Glutamatergic neuron (in vitro differentiated cells): ENCODE data around the gene DNAJB5. TPM values are rescaled to one million over a fixed set of nuclear protein-coding genes. Genes with fewer than 3 reads are reported as not detected.

ENCODE experiments used
- DNase-seq: peaks from one replicate; pipeline ENCODE4 v3.0.0; 2022
- H3K27ac Mint-ChIP-seq: one replicate; pipeline ENCODE4 v1.8.0; 2020; ENCODE audit warnings: mild to moderate bottlenecking, mixed read lengths, inconsistent platforms; ENCODE audit not compliant: unreplicated experiment
- H3K27me3 Mint-ChIP-seq: one replicate; pipeline ENCODE4 v1.8.0; 2020; ENCODE audit warnings: mild to moderate bottlenecking, moderate library complexity, mixed read lengths, inconsistent platforms; ENCODE audit not compliant: unreplicated experiment
- H3K36me3 Mint-ChIP-seq: one replicate; pipeline ENCODE4 v1.8.0; 2020; ENCODE audit warnings: mild to moderate bottlenecking, mixed read lengths, inconsistent platforms; ENCODE audit not compliant: unreplicated experiment
- H3K4me1 Mint-ChIP-seq: one replicate; pipeline ENCODE4 v1.8.0; 2020; ENCODE audit warnings: mild to moderate bottlenecking, low read depth, mixed read lengths, inconsistent platforms; ENCODE audit not compliant: unreplicated experiment
- H3K4me3 Mint-ChIP-seq: one replicate; pipeline ENCODE4 v1.8.0; 2020; ENCODE audit warnings: mild to moderate bottlenecking, mixed read lengths, inconsistent platforms; ENCODE audit not compliant: unreplicated experiment
- H3K9me3 Mint-ChIP-seq: one replicate; pipeline ENCODE4 v1.8.0; 2020; ENCODE audit warnings: mild to moderate bottlenecking, moderate library complexity, mixed read lengths, inconsistent platforms; ENCODE audit not compliant: unreplicated experiment
- CTCF ChIP-seq: fragments of 200-600 bp; sonication (generic); IDR thresholded peaks from one replicate; pipeline ENCODE4 v1.5.0; 2021; ENCODE audit not compliant: partially characterized antibody, unreplicated experiment
- total RNA-seq: library from RNA; stranded (reverse); fragmentation: NEBNext Ultra II Directional; extraction: Animal tissue kit (Norgen Biotek cat#: 25700); gene quantifications from one replicate; pipeline ENCODE4 v1.2.1, GENCODE V29; 2021; ENCODE audit not compliant: unreplicated experiment

DNAJB5 gene
- total RNA-seq, 1 donor from 2014 or later = 137 TPM

- peak; percentile 50 for DNase-seq
- H3K4me3 Mint-ChIP-seq = peak within 1 kb of the TSS; percentile 81
- peaks cover 11% of the 10 kb centered on the region for H3K27me3 Mint-ChIP-seq
- H3K9me3 Mint-ChIP-seq = peaks cover 1% of the 10 kb centered on the region
- H3K27ac Mint-ChIP-seq = no peak within 1 kb of the TSS
- H3K36me3 Mint-ChIP-seq = no peaks in the 10 kb centered on the region
- H3K4me1 Mint-ChIP-seq = peaks cover 20% of the 10 kb centered on the region
- TF ChIP-seq CTCF = no peak
These were observed 31.8 kb upstream of the DNAJB5 start, which contains the start of gene PHF24 for GRCh38 chr9:34957492-34958410. PHF24 (plus strand) TSS chr9:34958285; CDS start chr9:34971299, 13,014 bp downstream.

- no peak overlapping the region for H3K27ac Mint-ChIP-seq
- H3K4me3 Mint-ChIP-seq = no peak overlapping the region
- H3K27me3 Mint-ChIP-seq = peaks cover 15% of the 10 kb centered on the region
- no peaks in the 10 kb centered on the region for H3K36me3 Mint-ChIP-seq
- TF ChIP-seq CTCF = no peak
- DNase-seq = no peak
- H3K4me1 Mint-ChIP-seq = peaks cover 27% of the 10 kb centered on the region
- H3K9me3 Mint-ChIP-seq = peaks cover 4% of the 10 kb centered on the region
These were observed 31.0 kb upstream of the DNAJB5 start for GRCh38 chr9:34958411-34958982.

- no peaks in the 10 kb centered on the region for H3K36me3 Mint-ChIP-seq
- no peak for DNase-seq
- peaks cover 34% of the 10 kb centered on the region for H3K4me1 Mint-ChIP-seq
- H3K4me3 Mint-ChIP-seq = no peak overlapping the region
- no peak for TF ChIP-seq CTCF
- H3K27me3 Mint-ChIP-seq = peaks cover 13% of the 10 kb centered on the region
- peaks cover 4% of the 10 kb centered on the region for H3K9me3 Mint-ChIP-seq
- H3K27ac Mint-ChIP-seq = no peak overlapping the region
These were observed 30.1 kb upstream of the DNAJB5 start for GRCh38 chr9:34959461-34959860.

- H3K9me3 Mint-ChIP-seq = peaks cover 3% of the 10 kb centered on the region
- DNase-seq = no peak
- H3K36me3 Mint-ChIP-seq = no peaks in the 10 kb centered on the region
- peaks cover 14% of the 10 kb centered on the region for H3K27me3 Mint-ChIP-seq
- H3K4me1 Mint-ChIP-seq = peaks cover 39% of the 10 kb centered on the region
- TF ChIP-seq CTCF = no peak
- H3K4me3 Mint-ChIP-seq = peak overlapping the region; percentile 12
- peak overlapping the region; percentile 53 for H3K27ac Mint-ChIP-seq
These were observed 27.7 kb upstream of the DNAJB5 start for GRCh38 chr9:34961574-34962490.
